ENCODE results near the gene CAST. TPM values are rescaled to one million over a fixed set of nuclear protein-coding genes. Genes with fewer than 3 reads are reported as not detected.

CAST gene
- total and polyA plus RNA-seq, 8 donors, result 128 to 264 (median 156) TPM

- Histone ChIP-seq H3K4me1 (peaks cover 20 to 51% of the 10 kb centered on the region in 2 donors), H3K27me3 (no peaks in the 10 kb centered on the region), H3K9me3 (no peaks in the 10 kb centered on the region), H3K4me3 (no peak overlapping the region), H3K36me3 (no peaks in the 10 kb centered on the region), H3K27ac (peak overlapping the region; percentile 81)
- intact Hi-C loops (cut with DNase I), result no loop called here
- peak in 3 of 4 donors; percentile 63 to 93 (median 81) for DNase-seq
- TF ChIP-seq CTCF (IDR thresholded peaks at IDR 0.05), result no peak
- ATAC-seq, result peak; percentile 71
These were observed 52.8 kb downstream of the CAST start for GRCh38 chr5:96714951-96715451.

- intact Hi-C loops (cut with DNase I), result no loop called here
These were observed 53.8 kb downstream of the CAST start for GRCh38 chr5:96716007-96716406.

GRCh38 chr5:96716716-96717115 lies 54.5 kb downstream of the CAST start:
- Histone ChIP-seq H3K4me3 (no peak overlapping the region), H3K27me3 (no peaks in the 10 kb centered on the region), H3K4me1 (peaks cover 20 to 63% of the 10 kb centered on the region in 2 donors), H3K9me3 (no peaks in the 10 kb centered on the region), H3K36me3 (no peaks in the 10 kb centered on the region), H3K27ac (peak overlapping the region in 1 of 2 donors; percentile 81)
- intact Hi-C loops (cut with DNase I), result no loop called here
- no peak for DNase-seq
- no peak for ATAC-seq
- TF ChIP-seq CTCF (IDR thresholded peaks at IDR 0.05), result no peak

More at GRCh38 chr5:96716007-96716406, 53.8 kb downstream of the CAST start:
- H3K9me3 ChIP-seq, result no peaks in the 10 kb centered on the region
- no peak for ATAC-seq
- peaks cover 20 to 56% of the 10 kb centered on the region in 2 donors for H3K4me1 ChIP-seq
- peak overlapping the region; percentile 81 for H3K27ac ChIP-seq
- no peak overlapping the region for H3K4me3 ChIP-seq
- TF ChIP-seq CTCF (IDR thresholded peaks at IDR 0.05), result no peak
- no peak for DNase-seq
- no peaks in the 10 kb centered on the region for H3K36me3 ChIP-seq
- no peaks in the 10 kb centered on the region for H3K27me3 ChIP-seq

- DNase-seq (no peak), ATAC-seq (no peak)
- Histone ChIP-seq H3K9me3 (no peaks in the 10 kb centered on the region), H3K4me3 (no peak overlapping the region), H3K27me3 (no peaks in the 10 kb centered on the region), H3K4me1 (peaks cover 20 to 70% of the 10 kb centered on the region in 2 donors), H3K36me3 (no peaks in the 10 kb centered on the region), H3K27ac (peak overlapping the region; percentile 40 to 57)
- no peak for TF ChIP-seq CTCF (IDR thresholded peaks at IDR 0.05)
- intact Hi-C loops (cut with DNase I), result no loop called here
These were observed 55.7 kb downstream of the CAST start for GRCh38 chr5:96717874-96718273.

- DNase-seq, result peak in 3 of 4 donors; percentile 64 to 72 (median 69)
- H3K27me3 ChIP-seq, result no peaks in the 10 kb centered on the region
- intact Hi-C loops (cut with DNase I), result no loop called here
- H3K27ac ChIP-seq, result peak overlapping the region; percentile 15 to 57
- H3K36me3 ChIP-seq, result no peaks in the 10 kb centered on the region
- no peaks in the 10 kb centered on the region for H3K9me3 ChIP-seq
- ATAC-seq, result peak; percentile 67
- no peak overlapping the region for H3K4me3 ChIP-seq
- peaks cover 20 to 70% of the 10 kb centered on the region in 2 donors for H3K4me1 ChIP-seq
- TF ChIP-seq CTCF (IDR thresholded peaks at IDR 0.05), result no peak
These were observed 56.5 kb downstream of the CAST start for GRCh38 chr5:96718635-96719077.
